ENCODE measurements around the gene FARP1.

Gene FARP1

GRCh38 chr13:98310485-98311199, 167.7 kb downstream of the FARP1 start:
- Histone ChIP-seq H3K9me3 (ENCODE audit: control insufficient read depth, insufficient read depth, low read depth, low read length) (no peaks in the 10 kb centered on the region), H3K4me3 (ENCODE audit: low read depth, low read length) (no peak overlapping the region), H3K4me1 (ENCODE audit: control insufficient read depth, insufficient read depth, low read length) (no peaks in the 10 kb centered on the region), H3K27ac (ENCODE audit: extremely low read depth, low read depth, low read length) (no peak overlapping the region), H3K36me3 (ENCODE audit: control insufficient read depth in 2 of 2, insufficient read depth in 1 of 2, low read length in 2 of 2) (no peaks in the 10 kb centered on the region)
- CTCF ChIA-PET = no interaction called here
- POLR2A ChIA-PET = no interaction called here
- TF ChIP-seq ZFHX2 (tag by site-specific recombination; conservative IDR thresholded peaks at IDR 0.05) (peak; percentile 90), ZNF433 (tag by site-specific recombination; IDR thresholded peaks at IDR 0.05; ENCODE audit: low read depth) (no peak), ZNF174 (tag by site-specific recombination; IDR thresholded peaks at IDR 0.05) (no peak), SCRT2 (tag by site-specific recombination; IDR thresholded peaks at IDR 0.05) (peak; percentile 91), EGR2 (tag by site-specific recombination; IDR thresholded peaks at IDR 0.05; ENCODE audit: low read depth) (peak; percentile 85)

- H3K4me1 ChIP-seq (ENCODE audit: control insufficient read depth, insufficient read depth, low read length) = no peaks in the 10 kb centered on the region
- H3K27ac ChIP-seq (ENCODE audit: extremely low read depth, low read depth, low read length) = no peak overlapping the region
- POLR2A ChIA-PET = no interaction called here
- CTCF ChIA-PET = no interaction called here
- H3K4me3 ChIP-seq (ENCODE audit: low read depth, low read length) = no peak overlapping the region
- H3K36me3 ChIP-seq (ENCODE audit: control insufficient read depth in 2 of 2, insufficient read depth in 1 of 2, low read length in 2 of 2) = no peaks in the 10 kb centered on the region
- no peaks in the 10 kb centered on the region for H3K9me3 ChIP-seq (ENCODE audit: control insufficient read depth, insufficient read depth, low read depth, low read length)
- TF ChIP-seq SCRT2 (tag by site-specific recombination; IDR thresholded peaks at IDR 0.05) (0 out of 2 replicates have a peak, but pooled peaks have one; percentile 33), ZBTB11 (tag by site-specific recombination; conservative IDR thresholded peaks at IDR 0.05; ENCODE audit: low read depth) (no peak), HOXD13 (CRISPR knock-in tag; IDR thresholded peaks at IDR 0.05; ENCODE audit: borderline replicate concordance) (no peak), ZSCAN16 (tag by site-specific recombination; IDR thresholded peaks at IDR 0.05) (no peak), ZNF184 (tag by site-specific recombination; IDR thresholded peaks at IDR 0.05) (no peak), EGR2 (tag by site-specific recombination; IDR thresholded peaks at IDR 0.05; ENCODE audit: low read depth) (no peak)
These were observed 168.3 kb downstream of the FARP1 start for GRCh38 chr13:98311200-98311548.

GRCh38 chr13:98312606-98313005, 169.7 kb downstream of the FARP1 start:
- POLR2A ChIA-PET = no interaction called here
- H3K36me3 ChIP-seq (ENCODE audit: control insufficient read depth in 2 of 2, insufficient read depth in 1 of 2, low read length in 2 of 2) = no peaks in the 10 kb centered on the region
- no peak for TF ChIP-seq ZFP37 (tag by site-specific recombination; IDR thresholded peaks at IDR 0.05)
- no peak for TF ChIP-seq ZBTB44 (tag by site-specific recombination; IDR thresholded peaks at IDR 0.05)
- no peak for TF ChIP-seq ZNF558 (tag by site-specific recombination; IDR thresholded peaks at IDR 0.05)
- no peak for TF ChIP-seq IKZF3 (tag by site-specific recombination; IDR thresholded peaks at IDR 0.05)
- TF ChIP-seq ZFP41 (tag by site-specific recombination; IDR thresholded peaks at IDR 0.05; ENCODE audit: borderline replicate concordance) = no peak
- TF ChIP-seq ZFP69B (tag by site-specific recombination; IDR thresholded peaks at IDR 0.05) = no peak
- no peak for TF ChIP-seq ZNF114 (tag by site-specific recombination; IDR thresholded peaks at IDR 0.05)
- TF ChIP-seq ZNF645 (tag by site-specific recombination; IDR thresholded peaks at IDR 0.05) = no peak
- no peak for TF ChIP-seq ZBTB49 (tag by site-specific recombination; IDR thresholded peaks at IDR 0.05; ENCODE audit: low read depth)
- TF ChIP-seq ZNF426 (tag by site-specific recombination; IDR thresholded peaks at IDR 0.05) = no peak
- no peak for TF ChIP-seq ZNF26 (tag by site-specific recombination; IDR thresholded peaks at IDR 0.05)
- no peak for TF ChIP-seq GLIS1 (tag by site-specific recombination; IDR thresholded peaks at IDR 0.05)
- no peak for TF ChIP-seq ZNF324 (tag by site-specific recombination; IDR thresholded peaks at IDR 0.05)

More at GRCh38 chr13:98312606-98313005, 169.7 kb downstream of the FARP1 start:
- Histone ChIP-seq H3K9me3 (ENCODE audit: control insufficient read depth, insufficient read depth, low read depth, low read length) (no peaks in the 10 kb centered on the region), H3K4me3 (ENCODE audit: low read depth, low read length) (no peak overlapping the region), H3K27ac (ENCODE audit: extremely low read depth, low read depth, low read length) (no peak overlapping the region), H3K4me1 (ENCODE audit: control insufficient read depth, insufficient read depth, low read length) (no peaks in the 10 kb centered on the region)
- CTCF ChIA-PET = interaction anchor here (1.0 kb wide), 1 partner anchor 457 kb away, joined by 3 read pairs; no protein-coding TSS in a partner anchor
